Measurements from ENCODE around the gene THBS2.
"Not testable (repeated sequence)": the region's sequence is repeated elsewhere in the genome, so short reads cannot be mapped to it uniquely, and the experiment has no call there.

The THBS2 gene

DNA sequence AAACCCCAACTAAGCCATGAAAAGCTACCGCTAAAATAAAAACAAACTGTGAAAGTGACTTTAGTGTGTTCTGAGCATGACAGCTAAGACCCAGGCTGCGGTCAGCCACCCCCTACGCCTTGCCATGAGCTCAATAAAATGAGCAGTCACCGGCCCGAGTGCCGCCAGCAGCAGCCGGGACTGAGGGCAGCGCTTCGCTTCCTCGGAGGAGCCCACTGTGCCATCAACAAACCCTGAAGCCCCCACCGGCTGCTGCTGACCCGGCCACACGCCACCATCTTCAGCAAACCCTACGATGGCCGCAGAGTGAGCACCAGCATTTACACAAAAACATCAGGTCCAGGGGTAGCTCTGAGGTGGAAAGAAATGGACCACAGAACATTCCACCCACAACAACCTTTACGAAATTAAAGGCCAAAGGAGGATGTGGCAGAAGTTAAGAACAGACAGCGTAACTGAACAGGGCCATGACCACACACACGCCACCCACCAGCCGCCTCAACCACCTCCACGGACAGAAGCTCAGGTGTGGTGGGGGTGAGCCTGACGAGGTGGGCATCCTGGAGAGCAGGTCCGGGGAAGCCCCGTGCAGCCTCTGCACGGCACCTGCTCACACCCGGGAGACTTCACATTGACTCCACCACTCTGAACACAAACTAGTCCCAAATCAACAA, 67.0 kb downstream of the THBS2 start:
- Histone ChIP-seq H3K27me3 (ENCODE audit: insufficient read depth, low read length) (no peaks in the 10 kb centered on the region), H3K36me3 (ENCODE audit: insufficient read depth, low read depth, low read length) (no peaks in the 10 kb centered on the region), H3K9ac (ENCODE audit: low read depth, low read length) (no peak overlapping the region), H3K9me3 (ENCODE audit: insufficient read depth, low read depth, low read length) (no peaks in the 10 kb centered on the region), H3K4me1 (ENCODE audit: insufficient read depth, low read length) (no peaks in the 10 kb centered on the region), H3K27ac (ENCODE audit: low read length) (no peak overlapping the region), H3K4me3 (ENCODE audit: low read length) (no peak overlapping the region)

DNA sequence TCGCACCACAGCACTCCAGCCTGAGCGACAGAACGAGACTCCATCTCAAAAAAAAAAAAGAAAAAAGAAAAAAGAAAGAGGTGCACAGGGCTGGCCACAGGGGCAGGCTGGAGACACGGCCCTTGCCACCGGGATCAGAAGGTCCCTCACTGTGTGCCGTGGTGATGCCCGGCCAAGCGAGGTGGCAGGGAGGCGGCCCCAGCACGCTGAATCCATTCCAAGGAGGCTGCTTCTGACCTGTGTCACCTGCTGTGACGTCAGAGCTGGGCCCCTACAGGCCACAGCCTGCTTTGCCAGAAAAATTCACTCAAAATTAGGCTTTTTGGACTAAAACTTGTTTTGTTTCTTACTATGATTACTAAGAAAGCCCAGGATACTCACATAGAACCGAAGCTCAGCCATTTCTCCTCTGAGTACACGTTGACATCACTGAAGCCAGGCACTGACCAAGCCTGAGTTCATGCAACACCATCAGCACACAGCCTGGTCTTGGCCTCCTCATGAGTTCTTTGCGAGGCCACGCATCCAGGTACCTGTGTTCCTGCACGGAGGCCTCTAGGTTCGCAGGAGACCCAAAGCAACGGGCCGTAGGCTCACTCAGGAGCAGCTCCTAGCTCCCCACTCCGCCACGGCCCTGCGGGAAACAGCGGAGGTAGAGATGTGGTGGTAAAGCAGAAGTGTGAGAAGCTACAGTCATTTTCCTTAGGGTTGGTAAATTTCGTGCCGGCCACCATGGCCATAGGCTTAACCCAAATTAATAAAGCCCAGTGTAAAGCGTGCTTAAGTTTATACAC, 67.8 kb downstream of the THBS2 start:
- Histone ChIP-seq H3K27ac (ENCODE audit: low read length) (no peak overlapping the region), H3K27me3 (ENCODE audit: insufficient read depth, low read length) (no peaks in the 10 kb centered on the region), H3K4me3 (ENCODE audit: low read length) (no peak overlapping the region), H3K4me1 (ENCODE audit: insufficient read depth, low read length) (no peaks in the 10 kb centered on the region), H3K9me3 (ENCODE audit: insufficient read depth, low read depth, low read length) (no peaks in the 10 kb centered on the region), H3K9ac (ENCODE audit: low read depth, low read length) (no peak overlapping the region), H3K36me3 (ENCODE audit: insufficient read depth, low read depth, low read length) (no peaks in the 10 kb centered on the region)

DNA sequence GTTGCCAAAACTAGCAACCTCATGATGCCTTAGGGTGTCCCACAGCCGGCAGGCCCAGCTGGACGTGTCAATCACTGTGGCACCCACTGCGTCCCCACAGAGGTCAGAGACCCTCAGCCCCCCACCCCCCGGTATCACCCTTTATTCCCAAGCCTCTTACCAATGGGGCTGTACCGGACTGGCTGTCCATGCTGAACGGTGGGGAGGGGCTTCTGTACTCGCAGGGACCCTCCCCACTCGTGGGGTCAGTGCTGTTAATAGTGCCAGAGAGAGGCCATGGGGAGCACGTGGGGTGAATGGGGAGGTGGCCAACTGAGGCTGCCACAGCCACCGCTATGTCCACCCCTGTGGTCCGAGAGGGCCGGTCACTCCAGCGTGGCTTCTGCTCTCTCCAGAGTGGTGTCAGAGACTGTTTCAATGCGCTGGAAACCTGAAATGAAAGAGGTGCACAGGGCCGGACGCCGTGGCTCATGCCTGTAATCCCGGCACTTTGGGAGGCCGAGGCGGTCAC, 68.6 kb downstream of the THBS2 start:
- Histone ChIP-seq H3K36me3 (ENCODE audit: insufficient read depth, low read depth, low read length) (no peaks in the 10 kb centered on the region), H3K9ac (ENCODE audit: low read depth, low read length) (no peak overlapping the region), H3K27me3 (ENCODE audit: insufficient read depth, low read length) (no peaks in the 10 kb centered on the region), H3K4me1 (ENCODE audit: insufficient read depth, low read length) (no peaks in the 10 kb centered on the region), H3K9me3 (ENCODE audit: insufficient read depth, low read depth, low read length) (no peaks in the 10 kb centered on the region), H3K4me3 (ENCODE audit: low read length) (no peak overlapping the region), H3K27ac (ENCODE audit: low read length) (no peak overlapping the region)

DNA sequence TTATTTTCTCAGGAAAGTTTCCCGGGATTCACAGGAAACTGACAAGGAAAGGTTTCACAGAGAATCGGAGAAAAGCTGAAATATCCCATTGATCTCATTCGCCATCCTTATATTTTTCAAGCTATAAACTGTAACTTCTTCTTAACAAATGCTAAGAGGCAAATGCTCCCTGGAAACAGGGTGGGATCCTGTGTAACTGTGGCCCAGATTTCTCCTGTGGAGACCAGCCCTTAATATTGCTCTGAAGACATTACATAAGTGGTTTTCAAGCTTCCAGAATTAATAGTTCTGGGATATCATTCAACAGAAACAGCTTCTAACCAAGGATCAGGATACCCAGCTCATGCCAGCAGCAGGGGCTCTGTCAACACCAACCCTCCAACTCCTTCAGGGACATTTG, 69.2 kb downstream of the THBS2 start:
- H3K27me3 ChIP-seq (ENCODE audit: insufficient read depth, low read length), result no peaks in the 10 kb centered on the region
- no peak overlapping the region for H3K27ac ChIP-seq (ENCODE audit: low read length)
- H3K9me3 ChIP-seq (ENCODE audit: insufficient read depth, low read depth, low read length), result no peaks in the 10 kb centered on the region
- no peaks in the 10 kb centered on the region for H3K4me1 ChIP-seq (ENCODE audit: insufficient read depth, low read length)
- no peaks in the 10 kb centered on the region for H3K36me3 ChIP-seq (ENCODE audit: insufficient read depth, low read depth, low read length)
- H3K4me3 ChIP-seq (ENCODE audit: low read length), result no peak overlapping the region
- H3K9ac ChIP-seq (ENCODE audit: low read depth, low read length), result no peak overlapping the region

DNA sequence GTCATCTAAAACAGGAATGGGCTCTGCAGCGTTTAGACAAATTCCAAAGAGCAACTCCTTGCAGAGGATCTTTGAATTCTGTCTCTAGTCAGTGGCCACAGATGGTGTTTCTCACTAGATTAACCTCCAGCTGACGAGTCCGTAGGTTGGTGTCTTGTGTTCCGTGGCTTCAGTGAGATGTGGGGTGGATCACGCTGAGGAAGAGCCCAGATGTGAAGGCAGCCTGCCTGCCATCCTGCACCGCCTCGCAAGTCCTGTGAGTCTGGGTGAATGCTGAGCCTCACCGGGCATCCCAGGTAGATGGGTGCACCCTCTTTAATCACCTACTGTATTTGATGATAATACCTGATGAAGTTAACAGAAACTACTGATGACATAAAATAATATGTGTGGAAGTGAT, 70.4 kb downstream of the THBS2 start:
- H3K27me3 ChIP-seq (ENCODE audit: insufficient read depth, low read length), result no peaks in the 10 kb centered on the region
- H3K4me1 ChIP-seq (ENCODE audit: insufficient read depth, low read length), result no peaks in the 10 kb centered on the region
- no peaks in the 10 kb centered on the region for H3K9me3 ChIP-seq (ENCODE audit: insufficient read depth, low read depth, low read length)
- no peak overlapping the region for H3K4me3 ChIP-seq (ENCODE audit: low read length)
- no peak overlapping the region for H3K9ac ChIP-seq (ENCODE audit: low read depth, low read length)
- no peak overlapping the region for H3K27ac ChIP-seq (ENCODE audit: low read length)
- no peaks in the 10 kb centered on the region for H3K36me3 ChIP-seq (ENCODE audit: insufficient read depth, low read depth, low read length)

DNA sequence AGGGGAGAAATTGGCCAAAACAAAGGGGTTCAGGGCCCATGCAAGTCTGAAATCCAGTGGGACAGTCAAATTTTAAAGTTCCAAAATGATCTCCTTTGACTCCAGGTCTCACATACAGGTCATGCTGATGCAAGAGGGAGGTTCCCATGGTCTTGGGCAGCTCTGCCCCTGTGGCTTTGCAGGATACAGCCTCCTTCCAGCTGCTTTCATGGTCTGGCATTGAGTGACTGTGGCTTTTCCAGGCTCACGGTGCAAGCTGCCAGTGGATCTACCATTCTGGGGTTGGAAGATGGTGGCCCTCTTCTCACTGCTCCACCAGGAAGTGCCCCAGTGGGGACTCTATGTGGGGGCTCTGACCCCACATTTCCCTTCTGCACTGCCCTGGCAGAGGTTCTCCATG, 73.8 kb downstream of the THBS2 start:
- not testable (repeated sequence) for H3K9ac ChIP-seq (ENCODE audit: low read depth, low read length); H3K4me1 ChIP-seq (ENCODE audit: insufficient read depth, low read length); H3K9me3 ChIP-seq (ENCODE audit: insufficient read depth, low read depth, low read length); H3K27ac ChIP-seq (ENCODE audit: low read length); H3K36me3 ChIP-seq (ENCODE audit: insufficient read depth, low read depth, low read length); H3K4me3 ChIP-seq (ENCODE audit: low read length); H3K27me3 ChIP-seq (ENCODE audit: insufficient read depth, low read length)

DNA sequence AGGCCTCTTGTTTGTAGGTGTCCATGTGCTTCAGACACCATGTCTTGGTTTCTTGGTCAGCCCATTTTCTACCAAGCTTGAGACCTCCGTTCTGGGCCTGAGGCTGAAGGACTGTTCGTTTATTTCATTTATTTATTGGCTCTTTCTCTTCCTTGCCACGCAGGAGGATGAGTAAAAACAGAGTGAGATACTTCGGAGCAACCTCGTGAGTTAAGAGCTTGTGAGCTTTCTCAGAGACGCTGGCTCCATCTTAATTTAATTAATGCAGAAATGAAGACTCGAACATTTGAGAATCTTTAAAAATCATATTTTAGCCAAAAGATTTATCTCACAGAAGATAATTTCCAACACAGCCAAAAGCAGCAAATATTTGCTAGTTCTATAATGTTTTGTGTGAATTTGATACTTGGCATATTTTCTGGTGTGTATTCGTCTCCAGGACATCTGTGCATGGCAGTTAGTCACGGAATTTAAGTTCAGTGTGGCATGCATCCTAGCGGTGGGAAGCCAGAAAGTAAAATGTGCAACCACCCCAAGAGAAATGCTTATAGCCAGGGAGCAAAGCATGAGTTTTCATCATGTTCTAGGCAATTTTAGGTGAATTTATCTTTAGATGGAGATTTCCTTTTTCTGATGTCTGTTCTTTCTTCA, 76.0 kb downstream of the THBS2 start:
- no peaks in the 10 kb centered on the region for H3K36me3 ChIP-seq (ENCODE audit: insufficient read depth, low read depth, low read length)
- H3K4me3 ChIP-seq (ENCODE audit: low read length), result no peak overlapping the region
- H3K9me3 ChIP-seq (ENCODE audit: insufficient read depth, low read depth, low read length), result no peaks in the 10 kb centered on the region
- H3K4me1 ChIP-seq (ENCODE audit: insufficient read depth, low read length), result no peaks in the 10 kb centered on the region
- no peak overlapping the region for H3K27ac ChIP-seq (ENCODE audit: low read length)
- H3K9ac ChIP-seq (ENCODE audit: low read depth, low read length), result no peak overlapping the region
- H3K27me3 ChIP-seq (ENCODE audit: insufficient read depth, low read length), result no peaks in the 10 kb centered on the region

DNA sequence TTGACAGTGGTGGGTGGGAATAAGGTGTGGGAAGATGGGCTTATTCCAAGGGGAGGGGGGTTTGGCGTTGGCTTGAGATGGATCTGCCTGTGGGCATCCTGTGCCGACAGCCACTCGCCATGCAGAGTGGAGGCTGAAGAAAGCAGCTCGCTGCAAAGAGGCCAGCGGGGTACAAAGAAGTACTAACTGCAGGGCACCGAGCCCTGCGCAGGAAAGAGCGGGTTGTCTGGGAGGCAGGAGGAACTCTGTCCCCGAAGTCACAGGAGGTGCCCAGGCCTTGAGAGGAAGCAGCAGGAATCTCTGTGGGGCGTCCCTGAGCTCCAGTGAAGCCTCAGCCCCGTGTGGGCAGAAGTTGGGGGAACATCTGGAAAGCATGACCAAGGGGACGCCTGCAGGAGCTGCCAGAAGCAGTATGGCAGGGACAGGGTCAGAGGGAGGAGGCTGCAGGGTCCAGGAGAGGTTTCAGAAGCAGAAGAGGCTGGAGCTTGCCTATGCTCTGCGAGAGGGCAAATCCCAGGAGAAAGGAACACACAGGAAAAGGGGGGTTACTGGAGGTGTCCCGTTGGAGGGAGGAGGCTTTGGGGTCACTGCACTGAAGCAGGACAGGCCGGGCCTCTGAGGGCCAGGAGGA, 77.2 kb downstream of the THBS2 start:
- no peak overlapping the region for H3K4me3 ChIP-seq (ENCODE audit: low read length)
- H3K9ac ChIP-seq (ENCODE audit: low read depth, low read length), result no peak overlapping the region
- no peaks in the 10 kb centered on the region for H3K9me3 ChIP-seq (ENCODE audit: insufficient read depth, low read depth, low read length)
- H3K4me1 ChIP-seq (ENCODE audit: insufficient read depth, low read length), result no peaks in the 10 kb centered on the region
- H3K27ac ChIP-seq (ENCODE audit: low read length), result no peak overlapping the region
- H3K27me3 ChIP-seq (ENCODE audit: insufficient read depth, low read length), result no peaks in the 10 kb centered on the region
- H3K36me3 ChIP-seq (ENCODE audit: insufficient read depth, low read depth, low read length), result no peaks in the 10 kb centered on the region

DNA sequence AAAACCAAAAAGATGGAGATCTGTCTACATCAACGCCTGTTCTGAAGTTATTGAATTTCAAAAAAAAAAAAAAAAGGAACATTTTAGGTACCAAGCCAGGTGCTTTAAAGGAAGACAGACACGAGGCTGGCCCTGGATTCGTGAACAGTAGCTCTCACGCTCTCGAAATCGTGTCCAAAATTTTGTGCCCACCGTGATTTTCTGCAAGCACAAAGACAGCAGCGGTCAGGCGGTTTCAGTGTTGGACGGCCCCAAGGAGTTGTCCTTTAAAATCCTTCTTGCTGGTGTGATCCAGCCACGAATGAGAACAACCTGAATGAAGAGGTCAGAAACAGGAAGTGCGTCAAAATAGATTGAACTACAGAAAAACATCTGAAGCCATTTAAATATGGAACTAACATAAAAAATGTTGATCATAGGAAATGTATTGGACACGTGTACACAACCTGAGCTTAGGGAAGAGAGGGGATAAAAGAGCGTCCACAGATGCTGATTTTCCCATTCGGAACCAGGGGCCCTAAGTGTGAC, 78.2 kb downstream of the THBS2 start:
- Histone ChIP-seq H3K27ac (ENCODE audit: low read length) (no peak overlapping the region), H3K4me1 (ENCODE audit: insufficient read depth, low read length) (no peaks in the 10 kb centered on the region), H3K9me3 (ENCODE audit: insufficient read depth, low read depth, low read length) (no peaks in the 10 kb centered on the region), H3K9ac (ENCODE audit: low read depth, low read length) (no peak overlapping the region), H3K4me3 (ENCODE audit: low read length) (no peak overlapping the region), H3K27me3 (ENCODE audit: insufficient read depth, low read length) (no peaks in the 10 kb centered on the region), H3K36me3 (ENCODE audit: insufficient read depth, low read depth, low read length) (no peaks in the 10 kb centered on the region)

DNA sequence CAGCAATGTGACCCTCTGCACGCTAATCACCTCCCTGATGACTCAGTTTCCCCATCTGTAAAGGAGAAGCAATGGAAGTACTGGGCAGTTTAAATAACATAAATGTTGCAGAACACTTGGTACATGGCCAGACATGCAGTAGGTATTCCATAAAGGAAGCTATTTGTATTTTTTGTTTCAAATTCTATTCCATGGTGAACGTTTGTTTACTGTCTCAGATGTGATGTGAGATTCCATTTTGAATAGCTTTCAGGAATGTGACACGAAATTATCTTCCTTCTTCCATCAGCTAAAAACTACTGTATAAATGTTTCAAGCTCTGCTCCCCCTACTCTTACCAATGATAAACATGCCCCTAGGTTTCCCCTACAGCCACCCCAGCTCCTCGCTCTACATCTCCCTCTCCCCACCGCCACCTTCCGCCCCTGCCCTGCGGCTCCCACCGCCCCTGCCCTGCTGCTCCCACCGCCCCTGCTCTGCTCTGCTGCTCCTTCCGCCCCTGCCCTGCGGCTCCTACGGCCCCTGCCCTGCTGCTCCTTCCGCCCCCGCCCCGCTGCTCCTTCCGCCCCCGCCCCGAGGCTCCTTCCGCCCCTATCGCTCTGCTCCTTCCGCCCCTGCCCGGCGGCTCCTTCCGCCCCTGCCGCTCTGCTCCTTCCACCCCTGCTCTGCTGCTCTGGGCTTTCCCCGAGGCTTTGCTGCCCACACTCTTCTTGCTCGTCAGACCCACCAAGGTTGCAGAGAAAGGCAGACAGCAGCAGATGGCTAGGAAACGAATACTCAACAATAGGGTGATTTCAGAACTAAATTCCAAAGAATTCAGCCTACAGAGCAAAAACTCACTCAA, 78.9 kb downstream of the THBS2 start:
- Histone ChIP-seq H3K9me3 (ENCODE audit: insufficient read depth, low read depth, low read length) (no peaks in the 10 kb centered on the region), H3K27me3 (ENCODE audit: insufficient read depth, low read length) (no peaks in the 10 kb centered on the region), H3K36me3 (ENCODE audit: insufficient read depth, low read depth, low read length) (no peaks in the 10 kb centered on the region)

More for the DNA sequence above, 78.9 kb downstream of the THBS2 start:
- Histone ChIP-seq H3K4me3 (ENCODE audit: low read length) (no peak overlapping the region), H3K4me1 (ENCODE audit: insufficient read depth, low read length) (no peaks in the 10 kb centered on the region), H3K9ac (ENCODE audit: low read depth, low read length) (no peak overlapping the region), H3K27ac (ENCODE audit: low read length) (no peak overlapping the region)
